ENCODE measurements around the gene COX5B. TPM values are rescaled to one million over a fixed set of nuclear protein-coding genes. Genes with fewer than 3 reads are reported as not detected.
"Not testable (repeated sequence)": the region's sequence is repeated elsewhere in the genome, so short reads cannot be mapped to it uniquely, and the experiment has no call there.

Gene COX5B, protein sequence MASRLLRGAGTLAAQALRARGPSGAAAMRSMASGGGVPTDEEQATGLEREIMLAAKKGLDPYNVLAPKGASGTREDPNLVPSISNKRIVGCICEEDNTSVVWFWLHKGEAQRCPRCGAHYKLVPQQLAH
- 228 and 268 TPM in 2 replicates for total RNA-seq
- polyA plus RNA-seq (2012): 329 TPM

DNA sequence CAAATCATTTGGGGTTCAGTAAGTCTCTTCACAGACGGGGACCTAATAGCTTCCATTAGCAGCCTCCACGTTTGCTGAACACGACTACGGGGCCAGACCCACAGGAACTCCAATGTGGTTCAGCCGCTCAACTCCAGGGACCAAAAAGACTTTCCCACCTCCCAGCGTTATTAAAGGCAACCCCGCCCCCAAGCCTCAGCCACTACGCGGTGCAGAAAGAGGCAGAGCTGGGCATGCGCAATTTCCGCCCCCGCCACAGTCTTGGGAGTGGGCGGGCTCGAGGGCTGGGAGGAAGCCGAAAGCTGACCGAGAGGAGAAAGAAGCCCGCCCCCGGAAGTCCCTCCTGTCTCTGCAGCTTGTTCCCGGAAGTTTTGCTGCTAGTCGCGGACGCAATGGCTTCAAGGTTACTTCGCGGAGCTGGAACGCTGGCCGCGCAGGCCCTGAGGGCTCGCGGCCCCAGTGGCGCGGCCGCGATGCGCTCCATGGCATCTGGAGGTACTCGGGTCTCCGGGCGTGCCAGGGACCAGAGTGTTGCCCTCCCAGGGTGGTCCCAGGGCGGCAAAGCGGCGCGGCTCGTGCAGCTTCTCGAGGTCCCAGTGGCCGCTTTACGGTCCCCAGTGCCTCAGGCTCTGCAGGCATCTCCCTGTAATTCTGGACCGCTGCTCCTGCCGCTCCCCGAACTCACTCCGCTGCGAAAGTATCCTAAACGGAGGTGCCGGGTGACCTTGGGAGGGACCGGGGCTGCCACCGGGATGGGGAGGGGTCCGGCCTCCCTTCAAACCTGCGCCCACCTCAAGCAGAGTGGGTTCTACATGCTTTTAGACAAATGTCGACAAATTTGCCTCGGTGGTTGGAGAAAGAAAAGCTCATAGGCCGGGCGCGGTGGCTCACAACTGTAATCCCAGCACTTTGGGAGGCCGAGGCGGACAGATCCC is at the start of gene COX5B:
TSS of gene COX5B (plus strand) at position 368 of the 935 bp plus-strand sequence. CDS start at position 393, 25 bp downstream.
- peak; percentile 98 for DNase-seq (ENCODE audit: low read depth)

DNA sequence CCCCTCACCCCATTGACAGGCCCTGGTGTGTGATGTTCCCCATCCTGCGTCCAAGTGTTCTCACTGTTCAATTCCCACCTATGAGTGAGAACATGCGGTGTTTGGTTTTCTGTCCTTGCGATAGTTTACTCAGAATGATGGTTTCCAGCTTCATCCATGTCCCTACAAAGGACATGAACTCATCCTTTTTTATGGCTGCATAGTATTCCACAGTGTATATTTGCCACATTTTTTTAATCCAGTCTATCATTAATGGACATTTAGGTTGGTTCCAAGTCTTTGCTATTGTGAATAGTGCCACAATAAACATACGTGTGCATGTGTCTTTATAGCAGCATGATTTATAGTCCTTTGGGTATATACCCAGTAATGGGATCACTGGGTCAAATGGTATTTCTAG is 49.7 kb upstream of the COX5B start:
- DNase-seq (ENCODE audit: low read depth): not testable (repeated sequence)

DNA sequence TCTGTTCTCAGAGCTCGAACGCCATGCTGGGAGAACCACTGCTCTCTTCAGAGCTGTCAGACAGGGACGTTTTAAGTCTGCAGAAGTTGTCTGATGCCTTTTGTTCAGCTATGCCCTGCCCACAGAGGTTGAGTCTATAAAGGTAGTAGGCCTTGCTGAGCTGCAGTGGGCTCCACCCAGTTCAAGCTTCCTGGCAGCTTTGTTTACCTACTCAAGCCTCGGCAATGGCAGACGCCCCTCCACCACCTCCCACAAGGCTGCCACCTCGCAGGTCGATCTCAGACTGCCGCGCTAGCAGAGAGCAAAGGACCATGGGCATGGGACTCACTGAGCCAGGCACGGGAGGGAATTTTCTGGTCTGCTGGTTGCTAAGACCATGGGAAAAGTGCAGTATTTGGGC is 44.3 kb upstream of the COX5B start:
- DNase-seq (ENCODE audit: low read depth): not testable (repeated sequence)

DNA sequence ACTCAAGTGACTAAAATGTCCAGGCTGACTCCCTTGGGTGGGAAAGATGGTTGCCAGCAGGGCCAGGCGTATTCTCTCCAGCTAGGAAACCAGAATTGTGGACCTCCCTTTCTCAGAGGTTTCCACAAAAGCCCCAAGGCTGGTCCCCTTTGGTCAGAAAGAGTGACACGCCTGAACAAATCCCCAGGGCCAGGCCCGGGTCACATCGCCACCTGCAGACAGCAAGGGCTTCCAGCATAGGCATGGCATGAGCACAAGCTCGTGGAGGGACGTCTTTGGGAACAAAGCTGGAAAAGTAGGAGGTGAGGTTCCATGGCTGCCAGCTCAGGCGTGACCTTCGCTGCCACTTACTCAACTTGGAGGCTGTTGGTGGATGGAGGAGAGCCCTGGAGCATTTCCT is 40.8 kb upstream of the COX5B start:
- not testable (repeated sequence) for DNase-seq (ENCODE audit: low read depth)

DNA sequence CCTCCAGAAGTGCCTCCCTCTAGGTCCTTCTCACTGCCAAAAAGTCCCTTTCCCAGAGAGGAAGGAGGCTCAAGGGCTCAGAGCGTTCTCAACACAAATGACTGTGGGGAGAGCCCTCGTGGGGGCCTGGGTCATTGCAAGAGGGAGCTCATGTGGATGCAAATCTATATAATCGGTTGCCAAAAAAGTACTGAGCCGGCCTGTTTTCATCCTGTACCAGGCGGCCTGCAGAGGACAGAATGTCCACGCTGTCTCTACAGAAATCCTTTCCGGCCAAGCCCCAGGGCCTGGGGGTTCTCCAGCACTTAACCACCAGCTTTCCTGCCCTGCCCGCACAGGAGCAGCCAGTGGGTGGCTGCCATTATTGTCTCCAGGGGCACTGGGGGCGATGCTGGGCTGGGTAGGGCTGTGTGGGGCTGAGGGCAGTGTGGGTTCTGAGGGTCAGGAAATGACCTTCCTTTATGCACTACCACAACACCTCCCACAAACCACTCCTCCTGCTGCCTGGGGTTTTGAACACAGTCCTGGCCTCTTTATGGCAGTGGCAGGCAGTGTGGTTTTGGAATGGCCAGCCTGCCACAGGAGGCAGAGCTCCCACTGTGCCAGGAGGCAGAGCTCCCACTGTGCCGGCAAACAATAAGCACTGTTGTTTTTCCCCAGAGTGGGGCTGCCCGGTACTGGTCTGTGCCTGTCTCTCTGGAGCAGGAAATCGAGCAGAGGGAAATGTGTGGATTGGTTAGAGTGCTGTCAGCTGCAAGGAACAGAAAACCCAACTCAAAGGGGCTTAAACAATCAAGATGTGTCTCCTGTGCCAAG is 40.1 kb upstream of the COX5B start:
- not testable (repeated sequence) for DNase-seq (ENCODE audit: low read depth)

DNA sequence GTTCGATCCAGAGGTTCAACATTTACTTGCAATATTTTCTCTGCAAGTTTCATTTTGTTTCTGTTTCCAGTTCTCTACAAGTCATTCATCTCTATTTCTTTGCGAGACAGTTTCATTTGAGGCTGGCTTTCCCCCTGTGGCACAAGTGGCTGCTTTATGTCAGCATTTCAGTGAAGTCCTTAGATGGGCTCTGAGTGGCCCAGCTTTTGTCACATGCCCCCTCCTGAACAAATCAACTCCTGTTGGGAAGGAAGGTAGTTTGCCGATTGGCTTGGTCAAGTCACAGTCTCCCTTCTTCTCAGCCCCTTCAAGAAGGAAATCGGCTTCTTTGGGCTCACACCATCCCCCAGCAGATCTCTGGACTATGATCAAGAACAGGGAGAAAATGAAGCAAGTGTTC is 37.1 kb upstream of the COX5B start:
- DNase-seq (ENCODE audit: low read depth): not testable (repeated sequence)

DNA sequence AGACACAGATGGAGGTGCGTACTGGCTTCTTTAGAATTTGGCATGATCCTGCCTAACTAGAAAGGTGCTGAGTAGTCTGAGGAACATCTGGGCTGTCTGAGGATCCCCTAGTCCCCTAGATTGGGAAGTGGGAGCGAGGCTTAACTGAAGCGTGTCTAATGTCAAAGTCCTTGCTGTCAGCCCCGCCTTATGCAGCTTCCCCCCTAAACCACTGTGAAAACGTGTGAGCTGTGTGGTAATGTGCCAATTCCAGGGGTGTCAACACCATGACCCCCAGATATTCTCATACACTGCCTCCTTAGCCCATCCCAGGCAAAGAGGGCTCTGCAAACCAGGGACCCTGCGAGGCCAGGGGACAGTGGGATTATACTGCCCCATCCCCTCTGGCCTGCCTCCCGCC is 34.0 kb upstream of the COX5B start:
- DNase-seq (ENCODE audit: low read depth): not testable (repeated sequence)

DNA sequence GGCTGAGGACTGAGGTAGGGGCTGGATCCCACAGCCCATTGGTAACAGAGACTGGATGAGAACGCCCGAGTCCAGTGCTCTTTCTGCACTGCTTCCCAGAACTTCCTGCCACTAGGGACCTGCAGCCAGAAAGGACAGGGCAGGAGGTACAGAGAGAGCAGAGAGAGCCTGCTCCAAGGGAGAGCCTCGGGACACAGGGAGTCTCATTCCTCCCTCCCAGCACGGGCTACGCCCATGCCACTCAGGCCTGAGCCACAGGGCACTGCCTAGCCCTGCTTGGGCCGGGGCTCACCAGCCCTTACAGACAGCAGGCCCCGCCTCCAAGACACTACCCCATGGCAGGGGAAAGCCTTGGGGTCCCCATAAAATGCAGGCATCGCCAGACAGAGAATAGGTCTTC is 30.1 kb upstream of the COX5B start:
- not testable (repeated sequence) for DNase-seq (ENCODE audit: low read depth)

DNA sequence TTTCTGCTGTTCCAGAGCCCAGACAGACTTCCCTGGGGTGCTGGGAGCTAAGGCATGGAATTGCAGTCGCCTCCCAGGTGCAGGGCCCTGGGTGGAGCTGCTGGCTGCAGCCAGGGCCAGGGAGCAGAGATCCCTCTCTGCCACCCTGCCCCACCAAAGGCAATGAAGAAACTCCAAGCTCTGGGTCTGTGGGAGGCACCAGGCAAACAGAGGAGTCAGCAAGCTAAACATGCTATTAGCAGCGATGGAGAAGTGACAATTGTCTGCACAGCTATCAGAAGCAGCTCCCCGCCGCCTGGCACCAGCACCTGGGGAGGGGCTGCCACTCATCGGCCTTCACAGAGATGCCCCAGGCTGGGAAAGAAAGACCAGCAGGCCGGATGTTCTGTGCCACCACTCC is 28.0 kb upstream of the COX5B start:
- no peak for DNase-seq (ENCODE audit: low read depth)

DNA sequence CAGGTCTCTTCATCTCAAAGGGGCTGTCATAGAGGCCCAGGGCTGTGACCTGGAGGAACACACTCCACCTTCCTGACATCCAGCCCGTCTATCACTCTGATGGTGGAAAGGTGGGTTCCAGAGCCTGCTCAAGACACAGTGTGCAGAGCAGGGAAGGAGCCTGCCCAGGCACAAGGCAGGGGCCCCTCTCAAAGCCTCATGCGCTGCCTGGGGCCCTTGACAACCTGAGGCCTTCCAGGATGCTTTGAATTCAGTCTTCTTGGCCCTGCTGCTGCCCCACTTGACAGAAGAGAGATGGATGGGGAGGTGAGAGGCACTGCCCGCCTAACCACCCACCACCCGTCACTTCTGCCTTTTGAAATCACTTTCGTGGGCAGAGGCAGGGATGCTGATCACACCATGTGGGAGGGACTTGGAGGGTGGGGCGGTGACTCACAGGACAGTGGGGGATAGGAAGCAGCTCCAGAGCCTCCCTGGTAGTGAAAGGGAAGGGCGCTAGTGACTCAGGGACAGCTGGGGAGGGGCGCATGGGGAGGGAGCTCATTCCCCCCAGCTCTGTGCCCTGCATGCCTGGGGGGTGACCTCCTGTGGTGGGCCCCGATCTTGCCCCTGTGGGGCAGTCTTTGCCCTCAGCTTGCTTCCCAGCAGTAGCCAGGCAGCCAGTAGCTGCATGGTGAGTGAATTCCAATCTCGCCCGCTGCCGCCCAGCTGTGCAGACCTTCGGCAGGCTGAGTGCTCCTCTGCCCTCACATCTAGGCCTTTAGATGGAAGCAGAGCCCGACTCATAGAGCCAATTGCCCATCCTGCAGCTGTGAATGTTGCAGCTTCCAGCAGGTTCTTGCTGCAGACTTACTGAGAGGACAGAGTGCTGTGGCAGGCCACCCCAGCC is 26.7 kb upstream of the COX5B start:
- DNase-seq (ENCODE audit: low read depth): peak; percentile 51

DNA sequence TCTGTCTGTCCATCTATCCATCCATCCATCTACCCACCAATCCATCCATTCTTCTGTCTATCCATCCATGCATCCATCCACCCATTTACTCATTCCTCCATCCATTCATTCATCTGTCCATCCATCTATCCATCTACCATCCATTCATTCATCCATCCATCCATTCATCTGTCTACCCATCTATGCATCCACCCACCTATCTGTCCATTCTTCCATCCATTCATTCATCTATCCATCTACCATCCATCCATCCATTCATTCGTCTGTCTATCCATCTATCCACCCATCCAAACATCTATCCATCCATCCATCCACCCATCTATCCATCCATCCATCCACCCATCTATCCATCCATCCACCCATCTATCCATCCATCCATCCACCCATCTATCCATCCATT is 25.4 kb upstream of the COX5B start:
- not testable (repeated sequence) for DNase-seq (ENCODE audit: low read depth)

DNA sequence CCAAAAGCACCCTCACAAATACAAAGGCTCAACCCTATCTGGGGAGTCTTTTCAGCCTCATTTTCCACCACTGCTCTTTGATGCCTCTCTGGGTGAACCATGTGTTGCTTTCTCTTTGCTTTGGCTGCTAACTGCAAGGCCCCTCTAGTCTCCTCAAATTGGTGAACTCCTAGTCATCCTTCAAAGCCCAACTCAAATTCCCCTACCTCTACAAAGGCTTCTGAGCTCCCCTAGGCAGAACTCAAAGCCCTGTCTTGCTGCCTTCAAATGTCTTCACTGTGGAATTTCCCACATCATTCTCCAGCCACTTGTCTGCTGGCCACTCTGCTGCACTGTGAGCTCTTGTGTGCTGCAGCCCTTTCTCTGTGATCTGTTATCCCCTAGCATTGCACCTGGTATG is 22.9 kb upstream of the COX5B start:
- not testable (repeated sequence) for DNase-seq (ENCODE audit: low read depth)

DNA sequence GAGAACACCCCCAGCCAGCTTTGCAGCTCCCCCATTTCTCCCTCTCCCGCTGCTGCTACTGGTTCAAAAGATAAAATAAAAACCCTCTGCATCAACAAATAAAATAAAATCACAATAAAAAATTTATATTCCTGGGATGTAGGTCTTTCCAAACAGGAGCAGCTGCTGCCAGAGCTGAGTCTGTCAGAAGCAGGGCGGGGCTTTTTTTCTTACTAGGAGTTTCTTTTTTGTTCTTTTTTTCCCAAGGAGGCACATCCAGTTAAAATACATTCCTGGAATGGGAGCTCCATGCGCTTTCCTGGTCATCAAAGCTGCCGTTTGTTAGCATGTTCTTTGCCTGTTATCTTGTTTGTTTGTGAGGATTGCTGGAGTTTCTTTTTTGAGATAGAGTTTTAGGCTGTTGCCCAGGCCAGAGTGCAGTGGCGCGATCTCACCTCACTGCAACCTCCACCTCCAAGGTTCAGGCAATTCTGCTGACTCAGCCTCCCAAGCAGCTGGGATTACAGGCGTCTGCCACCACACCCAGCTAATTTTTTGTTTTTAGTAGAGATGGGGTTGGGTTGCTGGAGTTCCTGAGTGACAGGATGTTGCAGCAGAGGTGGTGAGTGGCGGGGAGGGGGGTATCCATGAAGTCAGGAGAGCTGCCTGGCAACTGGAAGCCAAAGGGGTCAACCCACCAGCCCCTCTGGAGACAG is 20.4 kb upstream of the COX5B start:
- DNase-seq (ENCODE audit: low read depth): not testable (repeated sequence)

DNA sequence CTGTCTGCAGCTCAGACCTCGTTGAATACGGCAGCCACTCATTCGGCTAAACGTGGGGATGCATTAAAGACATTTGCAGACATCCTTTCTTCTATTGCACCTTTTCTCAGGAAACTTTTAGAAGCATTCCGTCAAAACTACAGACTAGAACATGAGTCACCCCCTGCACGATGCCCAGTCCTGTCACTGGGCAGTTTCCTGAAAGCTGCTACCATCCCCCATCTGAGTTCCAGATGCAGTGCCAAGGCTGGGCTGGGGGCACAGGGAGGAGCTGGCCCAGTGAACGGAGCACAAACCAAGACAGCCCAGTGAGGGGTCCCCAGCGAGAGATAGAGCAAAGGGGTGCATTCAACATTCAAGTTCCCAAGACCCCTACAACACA is 19.8 kb upstream of the COX5B start:
- DNase-seq (ENCODE audit: low read depth): not testable (repeated sequence)

DNA sequence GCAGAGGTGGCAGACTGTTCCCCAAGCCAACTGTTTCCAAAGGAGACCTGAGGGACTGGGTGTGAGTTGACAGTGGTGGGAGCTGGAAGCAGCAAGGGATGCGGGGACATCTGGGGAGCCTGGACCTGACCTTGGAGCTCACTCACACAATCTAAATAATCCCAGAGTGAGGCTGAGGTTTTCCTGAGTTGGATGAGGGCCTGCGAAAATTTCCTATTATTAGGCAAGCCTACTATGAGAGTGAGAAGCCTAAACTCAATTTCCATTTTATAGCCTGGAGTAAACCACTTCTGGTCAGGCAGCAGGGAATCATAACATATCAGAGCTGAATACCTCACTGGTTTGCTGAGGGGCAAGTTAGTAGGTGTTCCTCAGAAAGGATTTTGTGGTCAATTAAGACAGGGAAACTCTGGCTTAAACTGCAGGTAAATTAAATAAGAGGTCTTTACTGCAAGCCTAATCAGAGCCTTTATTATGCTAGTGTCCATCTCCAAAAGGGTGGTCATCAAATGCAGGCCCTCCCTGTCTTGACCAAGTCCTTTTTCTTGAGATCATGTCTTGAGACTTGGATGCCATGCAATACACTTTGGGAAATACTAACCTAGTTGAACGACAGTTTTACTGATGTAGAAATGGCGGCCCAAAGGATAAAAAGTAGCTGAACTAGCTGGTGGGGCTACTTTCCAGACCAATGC is 1.7 kb upstream of the COX5B start:
- no peak for DNase-seq (ENCODE audit: low read depth)

DNA sequence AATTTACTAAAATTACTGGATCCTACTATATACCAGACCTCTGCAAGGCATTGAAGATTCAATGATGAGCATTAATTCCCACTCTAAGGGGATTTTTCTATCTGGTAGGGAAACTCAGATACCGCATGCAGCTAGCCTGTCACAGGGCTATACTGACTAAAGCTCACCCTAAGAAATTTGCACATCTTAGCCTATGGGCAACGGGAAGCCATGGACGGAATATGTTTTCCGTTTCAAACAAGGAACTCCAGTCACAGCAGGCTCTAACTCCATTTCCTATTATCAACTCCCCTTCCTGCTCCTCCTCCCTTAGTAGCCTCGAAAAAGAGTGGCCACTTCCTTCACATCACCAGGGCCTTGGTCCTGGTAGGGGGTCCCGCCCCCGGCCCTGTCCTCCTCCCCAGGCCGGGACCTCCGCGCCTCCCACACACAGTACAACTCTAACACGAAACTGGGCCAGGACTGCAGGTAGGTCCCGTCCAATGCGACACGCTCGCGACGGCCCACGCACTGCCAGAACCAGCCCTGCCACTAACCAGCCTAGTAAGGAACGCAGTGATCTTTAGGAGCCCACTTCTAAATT is 659 bp upstream of the COX5B start:
- no peak for DNase-seq (ENCODE audit: low read depth)

DNA sequence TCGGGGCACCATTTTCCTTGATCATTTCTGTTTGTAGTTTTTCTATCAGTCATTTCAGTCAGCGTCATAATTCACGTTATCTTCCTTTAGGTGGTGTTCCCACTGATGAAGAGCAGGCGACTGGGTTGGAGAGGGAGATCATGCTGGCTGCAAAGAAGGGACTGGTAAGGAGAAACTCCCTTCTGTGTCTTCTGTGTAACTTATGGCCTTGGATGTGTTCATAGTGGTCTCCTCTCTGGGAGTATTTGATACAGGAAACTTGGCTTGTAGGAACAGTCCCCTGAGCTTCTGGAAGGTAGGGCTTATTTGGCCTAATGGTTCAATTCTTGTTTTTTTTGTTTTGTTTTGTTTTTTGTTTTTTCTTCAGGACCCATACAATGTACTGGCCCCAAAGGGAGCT is 1.1 kb downstream of the COX5B start:
- no peak for DNase-seq (ENCODE audit: low read depth)

DNA sequence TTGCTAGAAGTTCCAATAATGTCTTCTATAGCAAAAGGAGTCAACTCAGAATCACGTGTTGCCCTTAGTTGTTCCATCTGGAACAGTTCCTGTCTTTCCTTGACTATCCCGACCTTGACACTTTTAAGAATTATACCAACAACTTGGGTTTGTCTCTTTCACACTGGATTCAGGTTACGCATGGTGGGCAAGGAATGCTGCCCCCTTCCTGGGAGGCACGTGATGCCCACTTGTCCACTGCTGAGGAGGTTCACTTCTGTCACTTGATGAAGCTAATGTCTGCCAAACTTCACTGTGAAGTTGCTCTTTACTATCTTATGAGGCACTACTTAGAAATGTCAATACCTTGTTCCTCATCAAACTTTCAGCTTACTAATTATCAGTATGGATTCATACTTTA is 5.3 kb downstream of the COX5B start:
- no peak for DNase-seq (ENCODE audit: low read depth)

DNA sequence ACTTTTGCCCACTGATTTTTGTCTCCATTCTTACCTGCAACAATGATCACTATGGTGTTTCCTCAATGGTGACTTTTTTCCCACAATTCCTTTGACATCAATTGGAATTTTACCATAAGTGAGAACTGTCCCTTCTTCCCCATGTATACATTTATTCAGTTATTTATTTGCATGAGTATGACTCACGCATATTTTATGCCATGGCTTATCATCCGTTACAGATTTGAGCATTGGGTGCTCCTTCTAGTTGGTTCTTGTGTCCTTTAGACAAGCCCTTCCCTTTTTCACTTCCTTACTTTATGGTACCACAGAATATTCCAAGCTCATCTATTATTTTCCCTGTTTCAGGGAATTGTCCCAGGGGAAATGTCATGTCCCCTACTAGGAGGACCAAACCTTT is 7.6 kb downstream of the COX5B start:
- no peak for DNase-seq (ENCODE audit: low read depth)

Data from myocyte (in vitro differentiated cells).